Mesodermal cell (in vitro differentiated cells): Measurements from ENCODE around the gene LEFTY1.

Source experiments
- H3K27ac ChIP-seq: 2 replicates; pipeline ENCODE4 v1.7.0; 2013; ENCODE audit warnings: mild to moderate bottlenecking, low read depth, low read length, moderate library complexity; ENCODE audit not compliant: severe bottlenecking
- H3K36me3 ChIP-seq: 2 replicates; pipeline ENCODE4 v1.7.1; 2013; ENCODE audit warnings: mild to moderate bottlenecking, low read length, moderate library complexity; ENCODE audit not compliant: control insufficient read depth, insufficient read depth
- H3K4me1 ChIP-seq: one replicate; pipeline ENCODE4 v1.7.1; 2013; ENCODE audit warnings: mild to moderate bottlenecking, low read length; ENCODE audit not compliant: insufficient read depth, control insufficient read depth, poor library complexity, severe bottlenecking
- H3K4me3 ChIP-seq: 2 replicates; pipeline ENCODE4 v1.7.0; 2013; ENCODE audit warnings: low read length, control low read depth, mild to moderate bottlenecking; ENCODE audit not compliant: insufficient read depth, poor library complexity, severe bottlenecking; ENCODE audit errors: extremely low read depth
- H3K9me3 ChIP-seq: 2 replicates; pipeline ENCODE4 v1.7.1; 2013; ENCODE audit warnings: mild to moderate bottlenecking, low read length, moderate library complexity; ENCODE audit not compliant: control insufficient read depth
- WGBS, 2 experiments: methylation state at CpG; one replicate each; pipeline ENCODE4 v1.1.5; 2013; ENCODE audit warnings: missing lambda C conversion rate in 2 of 2; ENCODE audit not compliant: insufficient coverage in 2 of 2; 5-methylcytosine and 5-hydroxymethylcytosine counted together

Gene LEFTY1

DNA sequence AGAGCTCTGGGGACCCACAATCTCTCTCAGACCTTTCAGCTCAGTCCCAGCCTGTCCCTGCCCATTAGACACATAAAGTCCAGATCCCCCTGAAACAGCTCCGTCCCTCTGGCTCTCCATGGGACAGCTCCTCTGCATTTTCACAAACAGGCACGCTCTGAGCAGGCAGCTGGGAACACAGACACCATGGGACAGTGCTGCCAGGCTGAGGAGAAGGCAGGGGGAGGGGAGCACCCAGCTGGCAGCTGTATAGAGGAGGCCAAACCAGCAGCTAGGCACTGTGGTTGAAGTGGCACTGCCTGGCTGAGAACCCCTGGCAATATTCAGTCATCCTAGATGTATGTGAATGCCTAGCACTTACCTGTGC lies 8.7 kb downstream of the LEFTY1 start:
- H3K36me3 ChIP-seq = peaks cover 17% of the 10 kb centered on the region
- H3K27ac ChIP-seq = no peak overlapping the region
- no peaks in the 10 kb centered on the region for H3K9me3 ChIP-seq
- no peak overlapping the region for H3K4me3 ChIP-seq
- WGBS, 2 experiments = 75 to 86% methylated on average over 1 to 2 of the region's 2 CpGs
- peaks cover 9% of the 10 kb centered on the region for H3K4me1 ChIP-seq

DNA sequence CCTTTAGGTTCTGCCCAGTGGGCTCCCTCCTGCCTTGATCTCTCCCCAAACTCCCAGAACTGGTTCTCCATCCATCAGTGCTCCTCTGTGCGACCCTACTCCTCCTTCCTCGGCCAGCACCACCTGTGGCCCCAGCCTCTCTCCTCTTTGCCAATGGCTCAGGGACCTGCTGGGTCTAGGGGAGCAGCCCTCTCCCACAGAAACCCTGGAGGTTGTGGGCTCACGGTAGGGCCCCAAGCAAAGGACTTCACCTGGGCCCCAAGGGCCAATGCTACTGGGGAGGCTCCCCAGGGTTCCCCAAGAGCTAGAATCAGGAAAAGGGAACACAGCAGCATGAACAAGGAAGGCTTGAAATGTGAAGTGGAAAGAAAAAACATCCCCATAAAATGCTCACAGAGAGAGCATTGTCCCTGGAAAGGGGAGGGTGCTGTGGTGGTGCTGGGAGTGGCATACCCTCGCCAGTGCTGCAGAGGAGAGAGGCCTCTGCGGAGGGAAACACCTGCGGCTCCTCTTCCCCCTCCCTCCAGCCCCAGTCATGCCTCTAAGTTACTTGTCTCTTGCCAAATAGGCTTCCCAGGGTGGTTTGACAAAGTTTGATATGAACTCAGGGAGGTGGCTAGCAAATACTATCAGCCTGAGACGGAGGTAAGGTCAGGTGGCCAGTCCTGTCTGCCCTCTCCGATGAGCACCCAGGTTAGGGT lies 9.3 kb downstream of the LEFTY1 start:
- H3K27ac ChIP-seq = no peak overlapping the region

DNA sequence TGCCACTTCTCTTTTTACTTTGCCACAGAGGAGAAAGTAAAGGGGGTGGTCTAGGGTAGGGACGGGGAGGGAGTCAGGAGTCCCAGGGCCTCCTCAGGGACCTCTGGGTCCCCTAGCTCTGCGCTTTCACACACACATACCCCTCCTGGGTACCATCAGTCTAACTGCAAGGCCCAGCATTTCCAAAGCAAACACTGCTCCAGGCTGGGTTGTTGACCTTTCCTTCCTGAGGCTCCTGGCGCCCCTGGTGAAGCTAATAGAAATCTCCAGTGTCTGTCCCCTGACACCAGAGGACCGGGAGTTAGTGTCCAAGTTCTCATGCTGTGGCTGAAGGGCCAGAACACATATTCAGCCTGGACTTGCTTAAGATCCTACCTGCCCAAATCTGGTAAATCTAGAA lies 10.7 kb downstream of the LEFTY1 start:
- no peaks in the 10 kb centered on the region for H3K9me3 ChIP-seq
- WGBS, 2 experiments = 50 to 83% methylated on average over 2 of the region's 4 CpGs
- H3K4me1 ChIP-seq = peaks cover 9% of the 10 kb centered on the region
- no peak overlapping the region for H3K4me3 ChIP-seq
- peaks cover 28% of the 10 kb centered on the region for H3K36me3 ChIP-seq
- H3K27ac ChIP-seq = no peak overlapping the region

More for the DNA sequence above, 9.3 kb downstream of the LEFTY1 start:
- H3K9me3 ChIP-seq = no peaks in the 10 kb centered on the region
- H3K4me3 ChIP-seq = no peak overlapping the region
- WGBS, 2 experiments = 66 to 89% methylated on average over 3 of the region's 8 CpGs
- peaks cover 19% of the 10 kb centered on the region for H3K36me3 ChIP-seq
- H3K4me1 ChIP-seq = peaks cover 9% of the 10 kb centered on the region

DNA sequence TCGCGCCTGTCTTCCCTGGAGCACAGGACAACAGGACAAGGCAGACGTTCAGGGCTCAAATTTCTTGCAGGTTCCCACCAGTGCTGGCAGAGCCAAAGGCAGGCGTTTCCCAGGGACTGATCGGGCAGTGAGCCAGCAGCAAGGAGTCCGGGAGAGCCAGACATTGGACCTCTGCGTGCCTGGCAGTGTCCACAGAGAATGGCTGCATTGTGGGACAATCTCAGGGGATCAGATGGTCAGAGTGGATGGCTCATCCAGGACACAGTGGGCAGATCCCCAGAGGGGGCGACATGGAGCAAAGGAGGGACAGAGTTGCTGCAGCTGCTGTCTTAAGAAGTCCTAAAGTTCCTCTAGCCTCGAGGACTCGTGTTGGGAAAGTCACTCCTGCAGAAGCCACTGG lies 11.4 kb downstream of the LEFTY1 start:
- H3K27ac ChIP-seq = no peak overlapping the region
- H3K36me3 ChIP-seq = peaks cover 30% of the 10 kb centered on the region
- H3K4me3 ChIP-seq = no peak overlapping the region
- peaks cover 9% of the 10 kb centered on the region for H3K4me1 ChIP-seq
- 73 to 77% methylated on average over 10 of the region's 10 CpGs for WGBS, 2 experiments
- H3K9me3 ChIP-seq = no peaks in the 10 kb centered on the region

DNA sequence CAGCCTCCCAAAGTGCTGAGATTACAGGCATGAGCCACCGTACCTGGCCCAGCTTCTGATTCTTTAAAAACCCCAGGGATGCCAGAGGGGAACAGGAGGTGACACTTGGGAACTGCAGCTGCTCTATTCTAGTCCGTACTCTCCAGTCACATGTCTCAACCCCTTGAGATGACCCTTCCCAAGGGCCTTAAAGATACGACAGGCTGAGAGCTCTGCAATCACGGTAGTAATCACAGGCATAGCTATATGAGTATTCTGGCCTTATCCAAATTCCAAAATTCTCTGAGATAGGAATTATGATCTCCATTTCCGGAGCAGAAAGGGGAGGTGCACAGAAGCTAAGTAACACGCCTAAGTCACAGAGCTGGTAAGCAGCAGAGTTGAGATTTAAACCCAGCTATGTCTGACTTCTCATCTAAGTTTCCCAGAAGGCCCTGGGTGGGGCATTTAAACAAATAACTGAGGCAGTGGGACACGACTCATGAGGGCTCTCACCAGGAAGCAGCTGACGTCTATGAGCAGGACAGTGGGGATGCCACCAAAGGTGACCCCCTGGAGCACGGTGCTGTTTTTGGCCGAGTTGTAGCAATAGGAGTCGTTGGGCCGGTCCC lies 11.9 kb downstream of the LEFTY1 start:
- H3K27ac ChIP-seq = no peak overlapping the region
- H3K9me3 ChIP-seq = no peaks in the 10 kb centered on the region
- H3K36me3 ChIP-seq = peaks cover 30% of the 10 kb centered on the region
- no peak overlapping the region for H3K4me3 ChIP-seq
- WGBS, 2 experiments = 86 to 93% methylated on average over 12 of the region's 12 CpGs
- peaks cover 9% of the 10 kb centered on the region for H3K4me1 ChIP-seq

DNA sequence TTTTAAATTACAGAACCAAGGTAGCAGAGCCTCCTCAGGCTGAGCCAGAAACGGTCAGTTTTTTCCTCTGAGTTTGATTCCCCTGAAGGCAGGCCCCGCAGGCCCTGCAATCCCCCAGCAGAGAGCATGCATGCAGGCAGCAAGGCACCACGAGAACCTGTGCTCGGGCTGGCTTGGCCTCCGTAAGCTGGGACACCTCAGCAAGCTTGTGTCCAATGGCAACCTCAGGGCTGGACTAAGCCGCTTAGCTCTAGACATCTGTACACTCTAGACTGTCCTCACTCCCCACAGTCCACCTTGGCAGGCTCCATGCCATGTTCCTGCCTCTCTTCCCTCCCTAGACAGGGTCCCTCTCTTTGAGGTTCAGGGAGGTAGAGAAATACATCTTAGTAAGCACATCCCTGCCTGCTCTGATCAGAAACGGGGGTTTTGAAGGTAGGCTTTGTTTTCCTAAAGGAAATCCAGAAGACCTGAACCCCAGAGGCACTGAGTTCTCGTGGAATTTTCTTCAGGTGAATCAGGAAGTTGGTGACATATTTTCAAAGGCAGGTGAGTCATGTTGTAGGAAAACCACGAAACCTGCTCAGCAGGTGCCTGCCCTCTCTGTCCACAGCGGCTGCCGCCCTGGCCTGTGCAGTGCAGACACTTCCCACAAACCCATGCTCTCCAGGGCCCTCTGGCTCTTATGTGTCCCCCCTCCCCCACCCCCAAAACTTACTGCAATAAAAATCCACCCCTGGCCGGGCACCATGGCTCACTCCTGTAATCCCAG lies 13.7 kb downstream of the LEFTY1 start:
- Histone ChIP-seq H3K4me1 (peaks cover 2% of the 10 kb centered on the region), H3K4me3 (no peak overlapping the region), H3K36me3 (peaks cover 44% of the 10 kb centered on the region), H3K27ac (no peak overlapping the region), H3K9me3 (no peaks in the 10 kb centered on the region)
- 91 to 95% methylated on average over 9 to 12 of the region's 12 CpGs for WGBS, 2 experiments

DNA sequence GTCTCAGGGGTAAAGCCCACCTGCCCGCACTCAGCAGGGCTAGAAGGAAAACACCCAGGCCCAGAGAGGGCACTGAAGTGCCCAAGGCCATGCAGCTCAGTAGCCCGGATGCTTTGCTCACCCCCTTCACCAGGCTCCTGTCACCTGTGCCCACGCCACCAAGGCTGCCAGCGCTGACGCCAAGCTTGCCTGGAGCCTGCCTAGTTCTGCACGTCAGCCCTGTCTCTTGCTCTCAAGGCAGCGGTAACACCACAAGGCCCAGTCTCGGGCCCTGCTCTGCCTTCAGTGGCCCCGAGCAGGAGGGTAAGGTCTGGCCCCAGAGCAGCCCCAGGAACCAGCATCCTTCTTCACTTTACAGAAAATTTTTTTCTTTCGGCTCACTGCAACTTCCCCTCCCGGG lies 14.5 kb downstream of the LEFTY1 start:
- WGBS, 2 experiments = 95 to 98% methylated on average over 9 of the region's 11 CpGs
- Histone ChIP-seq H3K36me3 (peaks cover 51% of the 10 kb centered on the region), H3K4me1 (peaks cover 2% of the 10 kb centered on the region), H3K4me3 (no peak overlapping the region), H3K27ac (no peak overlapping the region), H3K9me3 (no peaks in the 10 kb centered on the region)

DNA sequence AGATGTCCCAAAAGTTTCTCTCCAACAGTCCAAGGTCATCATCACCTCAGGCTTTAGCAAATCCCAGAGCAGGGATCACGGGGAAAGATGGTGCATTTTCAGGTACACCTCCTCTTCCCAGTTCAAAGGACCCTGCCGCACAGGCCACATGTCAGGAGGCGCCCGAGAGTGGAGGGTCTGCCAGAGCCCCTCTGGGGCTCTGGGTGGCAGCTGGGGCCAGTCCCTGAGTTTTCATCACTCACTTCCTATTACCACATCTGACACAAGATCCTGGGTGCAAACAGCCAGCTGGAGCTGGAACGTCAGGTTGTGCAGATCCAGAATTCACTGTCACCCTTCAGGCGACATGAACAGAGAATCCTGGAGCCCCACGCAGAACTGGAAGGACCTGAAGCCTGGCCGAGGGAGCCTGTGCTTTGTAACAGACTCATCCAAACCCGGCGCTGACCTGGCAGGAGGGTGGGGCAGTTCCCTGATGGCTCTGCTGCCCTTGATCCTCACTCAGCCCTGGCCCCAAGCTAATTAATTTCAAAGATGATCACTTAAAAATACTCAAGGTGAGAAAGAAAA lies 15.6 kb downstream of the LEFTY1 start:
- Histone ChIP-seq H3K36me3 (peaks cover 62% of the 10 kb centered on the region), H3K27ac (no peak overlapping the region), H3K4me3 (no peak overlapping the region), H3K9me3 (no peaks in the 10 kb centered on the region), H3K4me1 (peaks cover 2% of the 10 kb centered on the region)
- 85 to 92% methylated on average over 10 of the region's 10 CpGs for WGBS, 2 experiments

DNA sequence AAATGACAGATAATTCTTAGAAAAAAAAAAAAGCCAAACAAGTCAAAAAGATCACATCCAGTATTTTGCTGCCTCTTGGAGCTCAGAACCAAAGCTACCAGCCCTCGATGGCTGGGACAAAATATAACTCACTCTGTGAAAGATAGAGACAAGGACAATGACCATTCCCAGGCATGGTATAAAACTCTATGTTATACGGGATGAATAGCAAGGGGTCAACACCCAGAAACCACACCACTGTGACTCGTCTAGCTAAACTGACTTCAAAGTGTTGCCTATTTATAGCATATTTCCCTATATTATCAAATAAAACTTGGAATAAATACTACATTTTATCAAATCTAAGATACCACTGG lies 16.9 kb downstream of the LEFTY1 start:
- Histone ChIP-seq H3K27ac (no peak overlapping the region), H3K4me3 (no peak overlapping the region), H3K4me1 (peaks cover 2% of the 10 kb centered on the region), H3K36me3 (peaks cover 65% of the 10 kb centered on the region), H3K9me3 (no peaks in the 10 kb centered on the region)
- 67% methylated on average over 1 of the region's 3 CpGs; no CpG with 5 or more reads in 1 of the 2 experiments for WGBS, 2 experiments

DNA sequence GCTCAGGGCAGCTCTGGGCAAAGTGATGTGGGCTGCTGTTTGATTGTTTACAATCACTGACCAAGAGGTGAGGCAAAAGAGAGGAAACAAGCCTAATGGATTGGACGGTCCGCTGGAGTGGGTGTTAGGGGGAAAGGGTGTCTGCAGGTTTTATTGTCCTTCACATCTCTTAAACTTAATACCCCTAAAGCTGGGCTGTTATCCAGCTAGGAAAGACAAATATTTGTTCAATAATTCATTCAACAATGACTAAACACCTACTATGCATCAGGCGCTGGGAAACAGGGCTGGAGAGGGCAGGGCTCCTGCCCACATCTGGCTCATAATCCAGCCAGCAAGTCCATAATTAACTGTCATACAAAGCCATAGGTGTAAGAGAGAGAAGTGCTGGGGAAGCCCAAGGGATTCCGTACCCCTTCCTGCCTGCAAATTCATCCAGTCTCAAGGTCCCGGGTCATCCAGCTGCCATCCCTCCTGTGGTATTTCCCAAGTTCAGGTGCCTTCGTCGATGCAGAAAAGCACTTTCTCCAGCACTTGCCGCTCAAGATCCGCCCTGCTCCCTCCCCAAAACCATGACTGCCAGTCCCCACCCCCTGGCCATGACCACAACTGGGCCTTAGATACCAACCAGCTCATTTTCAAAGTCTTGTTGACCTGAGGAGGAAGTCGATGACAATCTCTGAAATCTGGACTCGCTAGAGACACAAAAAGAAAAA lies 17.4 kb downstream of the LEFTY1 start:
- H3K36me3 ChIP-seq = peaks cover 63% of the 10 kb centered on the region
- peaks cover 3% of the 10 kb centered on the region for H3K4me1 ChIP-seq
- no peak overlapping the region for H3K27ac ChIP-seq
- H3K9me3 ChIP-seq = no peaks in the 10 kb centered on the region
- WGBS, 2 experiments = 42 to 93% methylated on average over 4 to 5 of the region's 11 CpGs
- H3K4me3 ChIP-seq = no peak overlapping the region
